Immature natural killer cell (primary cell): ENCODE measurements around the gene MICAL1. TPM values are rescaled to one million over a fixed set of nuclear protein-coding genes. Genes with fewer than 3 reads are reported as not detected.

Experiments used
- DNase-seq, 3 donors: peaks; one replicate each; pipeline ENCODE4 v3.0.0; 2022; ENCODE audit warnings: mixed read lengths in 1 of 3
- H3K27ac Mint-ChIP-seq, 6 donors: one replicate each; pipeline ENCODE4 v1.8.0; 2020; ENCODE audit warnings: mixed read lengths in 6 of 6, mild to moderate bottlenecking in 5 of 6, inconsistent platforms in 4 of 6, moderate library complexity in 3 of 6
- H3K27me3 Mint-ChIP-seq, 3 donors: one replicate each; pipeline ENCODE4 v1.8.0; 2020 to 2021; ENCODE audit warnings: low read depth in 3 of 3, mild to moderate bottlenecking in 3 of 3, mixed read lengths in 3 of 3, moderate library complexity in 3 of 3, inconsistent platforms in 1 of 3
- H3K36me3 Mint-ChIP-seq, 3 donors: one replicate each; pipeline ENCODE4 v1.8.0; 2020; ENCODE audit warnings: mixed read lengths in 3 of 3, inconsistent platforms in 2 of 3, mild to moderate bottlenecking in 2 of 3
- H3K4me1 Mint-ChIP-seq, 2 donors: one replicate each; pipeline ENCODE4 v1.8.0; 2020; ENCODE audit warnings: inconsistent platforms in 2 of 2, mild to moderate bottlenecking in 2 of 2, mixed read lengths in 2 of 2, moderate library complexity in 1 of 2
- H3K4me3 Mint-ChIP-seq, 5 donors: one replicate each; pipeline ENCODE4 v1.8.0; 2020; ENCODE audit warnings: mild to moderate bottlenecking in 5 of 5, mixed read lengths in 5 of 5, inconsistent platforms in 3 of 5, moderate library complexity in 3 of 5
- H3K9me3 Mint-ChIP-seq, 6 donors: one replicate each; pipeline ENCODE4 v1.8.0; 2020; ENCODE audit warnings: mild to moderate bottlenecking in 6 of 6, mixed read lengths in 6 of 6, inconsistent platforms in 4 of 6, moderate library complexity in 3 of 6
- polyA plus RNA-seq, 3 donors: library from polyadenylated mRNA; unstranded; fragments of 300-500 nt; fragmentation: Illumina TruSeq; gene quantifications; one replicate each; pipeline ENCODE4 v1.2.3, GENCODE V29; 2021

Gene MICAL1
- polyA plus RNA-seq = 10 to 100 TPM in 1 of 3 donors, 1 to 10 TPM in 2; 7.5 to 13.4 (median 9.5) TPM

- Mint-ChIP-seq H3K36me3 (peaks cover 4 to 9% (median 8%) of the 10 kb centered on the region in 3 donors), H3K4me3 (peak within 1 kb of the TSS; percentile 96 to 99 (median 97)), H3K27ac (peak within 1 kb of the TSS; percentile 94 to 100 (median 97)), H3K9me3 (no peaks in the 10 kb centered on the region), H3K4me1 (peaks cover 53 to 67% of the 10 kb centered on the region in 2 donors), H3K27me3 (peaks cover 13 to 24% (median 15%) of the 10 kb centered on the region in 3 donors)
- DNase-seq = peak; percentile 81 to 83 (median 82)
Measured at GRCh38 chr6:109455437-109456110, at the start of gene MICAL1. Gene MICAL1, minus strand, starts transcription at chr6:109455772. Its CDS starts 1,576 bp downstream, at chr6:109454196.

- Mint-ChIP-seq H3K4me1 (no peaks in the 10 kb centered on the region), H3K4me3 (no peak overlapping the region), H3K27me3 (peaks cover 0 to 4% (median 0%) of the 10 kb centered on the region in 3 donors), H3K27ac (no peak overlapping the region), H3K36me3 (peaks cover 0 to 5% (median 2%) of the 10 kb centered on the region in 3 donors), H3K9me3 (no peaks in the 10 kb centered on the region)
- DNase-seq = no peak
Measured at GRCh38 chr6:109503327-109504224, 48.0 kb upstream of the MICAL1 start.

- no peak for DNase-seq
- H3K4me1 Mint-ChIP-seq = no peaks in the 10 kb centered on the region
- H3K4me3 Mint-ChIP-seq = no peak overlapping the region
- no peaks in the 10 kb centered on the region for H3K36me3 Mint-ChIP-seq
- peaks cover 0 to 4% (median 0%) of the 10 kb centered on the region in 3 donors for H3K27me3 Mint-ChIP-seq
- no peak overlapping the region for H3K27ac Mint-ChIP-seq
- H3K9me3 Mint-ChIP-seq = no peaks in the 10 kb centered on the region
Measured at GRCh38 chr6:109498936-109499335, 43.4 kb upstream of the MICAL1 start.

GRCh38 chr6:109498052-109498451 lies 42.5 kb upstream of the MICAL1 start:
- Mint-ChIP-seq H3K36me3 (no peaks in the 10 kb centered on the region), H3K4me1 (no peaks in the 10 kb centered on the region), H3K4me3 (no peak overlapping the region), H3K27ac (no peak overlapping the region), H3K27me3 (peaks cover 0 to 4% (median 0%) of the 10 kb centered on the region in 3 donors), H3K9me3 (no peaks in the 10 kb centered on the region)
- no peak for DNase-seq

- peaks cover 0 to 4% (median 0%) of the 10 kb centered on the region in 3 donors for H3K27me3 Mint-ChIP-seq
- no peaks in the 10 kb centered on the region for H3K36me3 Mint-ChIP-seq
- H3K9me3 Mint-ChIP-seq = no peaks in the 10 kb centered on the region
- no peak overlapping the region for H3K27ac Mint-ChIP-seq
- peaks cover 9% of the 10 kb centered on the region in 2 donors for H3K4me1 Mint-ChIP-seq
- no peak for DNase-seq
- no peak overlapping the region for H3K4me3 Mint-ChIP-seq
Measured at GRCh38 chr6:109496036-109496772, 40.6 kb upstream of the MICAL1 start.

- Mint-ChIP-seq H3K27me3 (no peaks in the 10 kb centered on the region), H3K4me3 (no peak overlapping the region), H3K27ac (no peak overlapping the region), H3K4me1 (peaks cover 18 to 21% of the 10 kb centered on the region in 2 donors), H3K9me3 (no peaks in the 10 kb centered on the region), H3K36me3 (no peaks in the 10 kb centered on the region)
- DNase-seq = no peak
Measured at GRCh38 chr6:109493865-109494264, 38.3 kb upstream of the MICAL1 start.

- DNase-seq = peak; percentile 10 to 53 (median 35)
- Mint-ChIP-seq H3K9me3 (no peaks in the 10 kb centered on the region), H3K36me3 (no peaks in the 10 kb centered on the region), H3K27ac (peak overlapping the region; percentile 27 to 91 (median 84)), H3K4me3 (peak overlapping the region; percentile 8 to 71 (median 31)), H3K4me1 (peaks cover 18 to 21% of the 10 kb centered on the region in 2 donors), H3K27me3 (no peaks in the 10 kb centered on the region)
Measured at GRCh38 chr6:109491207-109491938, 35.8 kb upstream of the MICAL1 start.

GRCh38 chr6:109490713-109491112 lies 35.1 kb upstream of the MICAL1 start:
- no peak for DNase-seq
- Mint-ChIP-seq H3K4me1 (peaks cover 18 to 21% of the 10 kb centered on the region in 2 donors), H3K36me3 (no peaks in the 10 kb centered on the region), H3K27ac (peak overlapping the region in 5 of 6 donors; percentile 27 to 91 (median 86)), H3K9me3 (no peaks in the 10 kb centered on the region), H3K4me3 (peak overlapping the region in 4 of 5 donors; percentile 25 to 71 (median 51)), H3K27me3 (no peaks in the 10 kb centered on the region)

- DNase-seq = no peak
- H3K4me1 Mint-ChIP-seq = peaks cover 21 to 28% of the 10 kb centered on the region in 2 donors
- H3K27ac Mint-ChIP-seq = no peak overlapping the region
- H3K4me3 Mint-ChIP-seq = no peak overlapping the region
- H3K27me3 Mint-ChIP-seq = peaks cover 3 to 7% (median 3%) of the 10 kb centered on the region in 3 donors
- H3K36me3 Mint-ChIP-seq = no peaks in the 10 kb centered on the region
- H3K9me3 Mint-ChIP-seq = no peaks in the 10 kb centered on the region
Measured at GRCh38 chr6:109488001-109488400, 32.4 kb upstream of the MICAL1 start.

- peaks cover 8 to 10% (median 9%) of the 10 kb centered on the region in 3 donors for H3K36me3 Mint-ChIP-seq
- peaks cover 6 to 11% (median 7%) of the 10 kb centered on the region in 3 donors for H3K27me3 Mint-ChIP-seq
- H3K9me3 Mint-ChIP-seq = no peaks in the 10 kb centered on the region
- H3K4me3 Mint-ChIP-seq = no peak overlapping the region
- peaks cover 25 to 35% of the 10 kb centered on the region in 2 donors for H3K4me1 Mint-ChIP-seq
- no peak for DNase-seq
- H3K27ac Mint-ChIP-seq = no peak overlapping the region
Measured at GRCh38 chr6:109486068-109486467, 30.5 kb upstream of the MICAL1 start.

GRCh38 chr6:109485266-109485935 lies 29.8 kb upstream of the MICAL1 start:
- Mint-ChIP-seq H3K27me3 (peaks cover 7 to 11% (median 8%) of the 10 kb centered on the region in 3 donors), H3K36me3 (peaks cover 12 to 16% (median 13%) of the 10 kb centered on the region in 3 donors), H3K4me1 (peaks cover 26 to 35% of the 10 kb centered on the region in 2 donors), H3K4me3 (peak overlapping the region in 1 of 5 donors; percentile 33), H3K27ac (no peak overlapping the region), H3K9me3 (no peaks in the 10 kb centered on the region)
- DNase-seq = no peak

- peaks cover 18 to 21% (median 21%) of the 10 kb centered on the region in 3 donors for H3K36me3 Mint-ChIP-seq
- peaks cover 7 to 11% (median 8%) of the 10 kb centered on the region in 3 donors for H3K27me3 Mint-ChIP-seq
- no peak for DNase-seq
- H3K4me1 Mint-ChIP-seq = peaks cover 34 to 43% of the 10 kb centered on the region in 2 donors
- peak overlapping the region; percentile 73 to 92 (median 88) for H3K4me3 Mint-ChIP-seq
- peak overlapping the region; percentile 56 to 96 (median 84) for H3K27ac Mint-ChIP-seq
- no peaks in the 10 kb centered on the region for H3K9me3 Mint-ChIP-seq
Measured at GRCh38 chr6:109484122-109484521, 28.6 kb upstream of the MICAL1 start.
